HG03097 (cell line): Measurements from ENCODE around the gene ZSCAN10.

ENCODE experiments used
- ATAC-seq: cut with Tn5 transposase; IDR thresholded peaks from one replicate; pipeline ENCODE4 v1.9.1; 2021; ENCODE audit not compliant: unreplicated experiment, low FRiP score

ZSCAN10 gene

DNA sequence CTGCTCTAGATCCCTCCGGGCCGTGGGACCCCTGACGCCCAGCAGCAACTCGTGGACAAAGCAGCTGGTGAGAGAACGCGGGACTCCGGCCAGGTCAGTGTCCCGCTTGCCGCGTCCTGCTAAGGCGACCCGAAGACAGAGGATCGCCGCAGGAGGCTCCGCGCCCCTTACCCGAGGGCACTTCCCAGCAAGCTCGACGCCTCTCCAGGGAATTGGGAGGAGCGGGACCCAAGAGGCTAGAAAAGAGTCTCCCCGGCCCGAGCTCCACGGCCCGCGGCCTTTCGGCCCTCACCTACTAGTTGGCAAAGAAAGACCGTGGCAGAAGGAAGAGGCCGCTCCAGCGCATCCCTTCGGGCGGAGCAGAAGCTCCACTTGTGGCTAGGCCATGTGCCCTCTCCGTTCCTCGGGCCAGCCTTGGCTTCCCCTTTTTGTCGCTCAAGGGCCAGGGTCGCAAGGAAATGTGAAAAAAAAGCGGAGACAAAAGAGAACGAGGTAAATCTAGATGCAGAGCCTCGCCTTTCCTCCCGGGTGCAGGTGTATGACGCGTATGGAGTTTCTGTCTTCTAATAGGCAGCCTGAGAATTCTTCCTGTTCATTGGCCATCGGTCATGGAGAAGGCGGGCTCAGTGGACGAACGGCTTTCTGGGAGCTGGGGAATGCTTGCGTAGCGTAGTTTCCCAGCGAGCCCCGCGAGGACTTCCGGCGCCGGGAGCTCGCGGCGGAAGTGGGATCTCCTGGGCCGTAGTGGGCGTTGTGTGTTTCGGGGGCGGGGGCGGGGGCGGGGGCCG lies 35.4 kb upstream of the ZSCAN10 start, which contains the start of gene ZNF213:
TSS of gene ZNF213 (plus strand) at position 692 of the 788 bp plus-strand sequence. CDS start 2,252 bp downstream, outside the sequence.
- ATAC-seq = peak; percentile 85

GRCh38 chr16:3133844-3134243 lies 34.8 kb upstream of the ZSCAN10 start:
- no peak for ATAC-seq

DNA sequence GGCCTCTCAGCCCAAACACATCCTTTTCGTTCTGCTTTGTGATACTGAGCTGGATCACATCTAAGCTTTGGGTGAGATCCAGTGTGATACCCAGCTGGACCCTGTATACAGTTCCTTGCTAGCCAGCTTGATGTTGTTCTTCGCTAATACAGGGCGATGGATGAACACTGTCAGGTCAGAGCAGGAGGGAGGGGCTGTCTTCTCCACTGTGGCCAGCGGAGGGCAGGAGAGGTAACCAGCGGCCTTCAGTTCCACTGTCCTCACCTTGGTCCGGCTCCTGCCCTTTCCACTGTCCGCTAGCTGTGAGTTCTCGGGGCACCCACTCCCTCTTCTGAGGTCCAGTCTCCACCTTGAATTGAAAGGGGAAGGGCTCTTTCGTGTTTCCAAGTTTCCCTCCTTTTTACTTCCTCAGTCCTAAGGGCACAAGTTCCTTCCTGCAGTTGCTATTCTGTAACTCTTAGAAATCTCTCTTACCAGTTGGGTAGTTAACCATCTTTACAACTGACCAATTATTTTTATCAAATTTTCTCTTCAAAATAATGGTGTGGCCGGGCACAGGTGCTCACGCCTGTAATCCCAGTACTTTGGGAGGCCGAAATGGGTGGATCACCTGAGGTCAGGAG lies 32.8 kb upstream of the ZSCAN10 start:
- ATAC-seq = no peak

DNA sequence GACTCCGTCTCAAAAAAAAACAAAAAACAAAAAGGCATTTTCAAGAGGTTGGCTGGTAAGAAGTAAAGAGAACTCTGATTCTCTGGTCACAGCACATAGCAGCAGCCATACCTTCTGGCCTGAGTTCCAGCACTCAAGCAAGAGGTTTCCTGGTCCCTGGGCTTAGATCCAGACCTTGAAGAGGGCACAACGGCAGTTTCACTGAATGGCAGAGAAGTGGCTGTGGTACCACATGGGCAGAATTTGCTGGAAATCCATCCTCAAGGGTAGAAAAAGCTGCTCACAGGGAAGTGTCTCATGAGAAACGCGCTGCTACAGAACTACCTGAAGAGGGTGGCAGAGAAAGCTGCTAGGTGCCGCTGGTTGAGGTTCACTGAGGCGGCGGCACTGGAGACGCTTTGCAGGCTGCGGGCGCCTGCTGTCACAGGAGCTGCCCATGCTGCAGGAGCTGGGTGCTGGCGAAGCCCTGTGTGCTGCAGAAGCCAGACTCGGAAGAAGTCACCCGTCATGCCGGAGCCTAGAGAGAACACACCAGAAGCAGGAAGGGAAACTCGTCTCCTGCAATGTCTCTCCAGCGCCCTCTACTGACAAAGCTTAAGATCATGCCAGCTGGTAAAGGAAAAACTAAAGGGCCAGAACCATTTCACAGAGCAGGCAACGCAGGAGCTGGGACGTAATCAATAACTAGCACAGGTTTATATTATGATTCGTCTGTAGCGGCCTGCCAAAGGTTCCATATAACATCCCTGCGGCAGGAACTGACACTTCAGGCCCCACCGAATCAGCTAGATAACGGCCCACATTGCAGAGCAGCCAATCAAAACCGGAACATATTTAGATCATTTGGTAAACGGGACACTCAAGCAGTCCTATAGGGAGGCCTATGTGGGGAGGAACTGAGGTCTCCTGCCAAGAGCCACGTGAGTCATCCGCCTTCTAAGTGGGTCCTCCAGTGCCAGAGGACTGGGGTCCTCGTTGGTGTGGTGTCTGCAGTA lies 30.3 kb upstream of the ZSCAN10 start:
- ATAC-seq = no peak

DNA sequence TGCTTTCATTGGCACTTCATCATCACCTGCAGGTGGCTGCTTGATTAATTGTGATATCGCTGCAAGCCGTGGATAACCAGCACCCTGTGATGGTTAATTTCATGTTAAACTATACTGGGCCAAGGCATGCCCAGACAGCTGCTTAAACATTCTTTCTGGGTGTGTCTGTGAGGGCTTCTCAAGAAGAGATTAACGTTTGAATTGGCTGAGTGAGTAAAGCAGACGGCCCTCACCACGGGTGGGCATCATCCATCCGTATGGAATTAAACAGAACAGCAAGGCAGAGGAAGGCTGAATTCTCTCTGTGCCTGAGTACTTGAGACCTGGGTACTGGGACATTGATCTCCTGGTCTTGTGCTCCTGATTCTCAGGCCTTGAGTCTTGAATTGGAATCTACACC lies 28.7 kb upstream of the ZSCAN10 start:
- ATAC-seq = no peak

GRCh38 chr16:3123986-3124886 lies 25.1 kb upstream of the ZSCAN10 start:
- ATAC-seq = peak; percentile 76

GRCh38 chr16:3122926-3123570 lies 24.0 kb upstream of the ZSCAN10 start:
- no peak for ATAC-seq

- ATAC-seq = no peak
Observed at GRCh38 chr16:3121851-3122467, 22.9 kb upstream of the ZSCAN10 start.

GRCh38 chr16:3120435-3120834 lies 21.3 kb upstream of the ZSCAN10 start:
- no peak for ATAC-seq

DNA sequence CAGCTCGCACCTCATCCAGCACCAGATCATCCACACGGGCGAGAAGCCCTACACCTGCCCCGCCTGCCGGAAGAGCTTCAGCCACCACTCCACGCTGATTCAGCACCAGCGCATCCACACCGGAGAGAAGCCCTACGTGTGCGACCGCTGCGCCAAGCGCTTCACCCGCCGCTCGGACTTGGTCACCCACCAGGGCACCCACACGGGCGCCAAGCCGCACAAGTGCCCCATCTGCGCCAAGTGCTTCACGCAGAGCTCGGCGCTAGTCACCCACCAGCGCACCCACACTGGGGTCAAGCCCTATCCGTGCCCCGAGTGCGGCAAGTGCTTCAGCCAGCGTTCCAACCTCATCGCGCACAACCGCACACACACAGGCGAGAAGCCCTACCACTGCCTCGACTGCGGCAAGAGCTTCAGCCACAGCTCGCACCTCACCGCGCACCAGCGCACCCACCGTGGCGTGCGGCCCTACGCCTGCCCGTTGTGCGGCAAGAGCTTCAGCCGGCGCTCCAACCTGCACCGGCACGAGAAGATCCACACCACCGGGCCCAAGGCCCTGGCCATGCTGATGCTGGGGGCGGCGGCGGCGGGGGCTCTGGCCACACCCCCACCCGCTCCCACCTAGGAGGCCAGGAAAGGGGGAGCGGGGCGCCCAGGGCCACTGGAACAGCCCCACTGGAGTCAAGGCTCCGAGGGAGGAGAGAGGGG lies 20.8 kb upstream of the ZSCAN10 start:
- ATAC-seq = no peak

- no peak for ATAC-seq
Observed at GRCh38 chr16:3119286-3119685, 20.2 kb upstream of the ZSCAN10 start.

- no peak for ATAC-seq
Observed at GRCh38 chr16:3118846-3119245, 19.8 kb upstream of the ZSCAN10 start.

DNA sequence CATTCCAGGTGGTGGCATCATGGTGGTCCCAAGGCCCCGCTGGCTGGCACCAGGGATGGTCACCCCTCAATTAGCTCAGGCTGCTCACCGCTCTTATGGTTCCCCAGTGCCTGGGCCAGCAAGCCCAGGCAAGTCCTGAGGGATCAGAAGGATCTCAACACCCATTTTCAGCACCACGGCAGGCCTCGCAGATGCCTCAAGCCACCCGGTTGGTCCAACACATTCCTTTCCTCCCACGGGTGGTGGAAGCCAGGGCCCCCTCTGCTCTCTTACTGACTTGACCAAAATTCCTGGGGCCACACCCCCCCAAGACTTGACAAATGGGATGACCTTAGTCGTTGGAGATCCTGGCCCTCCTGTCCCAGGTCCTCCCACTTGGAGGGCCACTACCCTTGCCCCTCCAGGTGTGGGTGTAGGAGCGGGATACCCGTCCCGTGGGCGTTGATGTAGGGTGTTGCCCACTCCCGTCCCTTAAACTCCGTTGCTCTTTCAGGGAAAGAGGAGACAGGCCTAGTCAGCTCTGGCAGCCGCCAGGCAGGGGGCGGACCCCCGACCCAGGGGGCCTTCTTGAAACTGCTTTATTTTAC lies 19.2 kb upstream of the ZSCAN10 start:
- ATAC-seq = no peak

DNA sequence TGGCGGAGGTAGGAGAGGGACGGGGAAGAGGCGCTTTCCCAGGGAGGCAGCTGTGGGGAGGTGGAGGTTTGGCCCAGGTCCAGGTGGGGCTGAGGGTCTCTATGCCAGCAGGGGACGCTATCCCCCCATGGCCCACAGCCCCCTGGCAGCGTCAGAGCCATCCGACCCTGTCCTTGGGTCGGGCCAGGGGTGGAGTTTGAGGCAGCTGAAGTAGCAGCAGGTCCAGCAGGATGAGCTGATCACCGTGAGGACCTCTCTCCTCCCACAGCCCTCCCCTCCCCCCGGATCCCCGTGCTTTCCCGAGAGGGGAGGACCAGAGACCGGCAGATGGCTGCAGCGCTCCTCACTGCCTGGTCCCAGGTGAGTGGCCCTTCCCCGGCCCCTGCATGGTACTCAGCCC lies 16.5 kb upstream of the ZSCAN10 start:
- ATAC-seq = no peak

DNA sequence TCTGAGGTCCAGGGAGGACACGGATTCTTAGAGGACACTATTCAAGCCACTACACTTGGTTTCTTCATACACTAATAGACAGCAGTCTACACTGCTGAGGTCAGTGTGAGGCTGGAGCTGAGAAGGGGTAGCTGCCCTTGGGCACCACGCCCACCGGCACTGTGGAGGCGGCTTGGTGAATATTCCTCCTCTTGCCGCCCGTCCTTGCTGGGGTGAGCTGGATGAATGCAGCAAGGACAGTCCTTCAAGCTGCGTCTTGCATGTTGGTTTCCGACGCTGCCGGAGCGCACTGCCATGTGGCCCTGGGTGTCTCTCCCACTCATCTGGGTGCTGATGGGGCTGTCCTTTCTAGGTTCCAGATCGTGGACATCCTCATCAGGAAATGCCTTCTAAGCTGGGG lies 15.9 kb upstream of the ZSCAN10 start:
- no peak for ATAC-seq

DNA sequence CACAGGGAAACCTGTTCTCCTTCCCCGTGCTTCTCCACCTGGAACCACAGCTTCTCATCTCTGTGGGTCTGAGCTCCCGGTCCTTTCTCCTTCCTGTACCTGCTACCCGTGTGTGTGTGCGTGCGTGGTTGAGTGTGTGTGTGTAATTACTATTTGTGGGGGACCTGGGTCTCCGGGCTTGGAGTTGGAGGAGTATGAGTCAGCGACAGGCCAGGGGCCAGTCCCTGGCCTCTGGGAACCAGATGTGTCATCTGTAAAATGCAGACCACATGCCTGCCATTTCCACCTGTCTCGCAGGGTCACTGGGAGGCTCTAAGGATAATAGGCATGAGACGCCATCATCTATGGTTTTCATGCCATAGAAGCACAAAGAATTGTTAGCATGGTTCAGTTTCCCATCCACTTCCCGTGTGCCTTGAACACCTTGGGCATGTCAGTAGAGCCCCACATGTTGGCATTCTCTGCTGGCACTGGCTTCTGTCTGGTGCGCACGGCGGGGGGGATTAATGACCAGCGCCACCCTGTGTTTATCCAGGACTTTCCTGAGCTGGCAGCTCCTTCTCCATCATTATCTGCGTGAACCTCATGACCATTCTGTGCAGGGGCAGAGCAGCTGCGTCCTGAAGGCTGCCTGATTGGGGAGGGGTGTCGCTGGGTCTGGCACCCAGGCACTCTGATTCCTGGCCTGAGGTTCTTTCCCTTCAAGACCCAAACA lies 14.8 kb upstream of the ZSCAN10 start:
- ATAC-seq = no peak

- no peak for ATAC-seq
Observed at GRCh38 chr16:3112881-3113574, 13.9 kb upstream of the ZSCAN10 start.
